Adrenal gland (tissue), 12 donors: ENCODE results near the gene ANKRD2. TPM values are rescaled to one million over a fixed set of nuclear protein-coding genes. Genes with fewer than 3 reads are reported as not detected.

Source experiments
- DNase-seq, 7 donors: peaks; one replicate each; pipeline ENCODE4 v3.0.0-alpha.2; 2019 to 2020
- H3K27ac ChIP-seq, 5 donors: fragments of 200-600 bp; sonication (generic) in 4 of 5; 1 replicate in 3 of 5; 2 replicates in 2 of 5; pipeline versions ENCODE4 v1.5.1 to v1.8.0; 2016 to 2020; ENCODE audit warnings: mild to moderate bottlenecking in 1 of 5
- H3K27me3 ChIP-seq: fragments of 200-600 bp; 2 replicates; pipeline ENCODE4 v1.8.0; 2021
- H3K36me3 ChIP-seq, 2 donors: fragments of 200-600 bp; replicated peaks in 1 of 2; 1 replicate in 1 of 2; 2 replicates in 1 of 2; pipeline versions ENCODE4 v1.5.1 to v1.8.0; 2018 to 2022
- H3K4me1 ChIP-seq, 2 donors: fragments of 200-600 bp; replicated peaks in 1 of 2; 1 replicate in 1 of 2; 2 replicates in 1 of 2; pipeline versions ENCODE4 v1.5.1 to v1.8.0; 2018 to 2021
- H3K4me3 ChIP-seq, 4 donors: fragments of 200-600 bp; sonication (generic) in 3 of 4; one replicate each; pipeline ENCODE4 v1.5.1; 2016 to 2018
- H3K9me3 ChIP-seq, 3 donors: fragments of 200-600 bp; sonication (generic) in 1 of 3; replicated peaks in 1 of 3; 1 replicate in 2 of 3; 2 replicates in 1 of 3; pipeline versions ENCODE4 v1.5.1 to v1.8.0; 2016 to 2021
- POLR2A ChIP-seq, 2 donors: fragments of 450-650 bp; IDR thresholded peaks; one replicate each; pipeline ENCODE4 v1.6.1; 2017; ENCODE audit warnings: antibody characterized with exemption in 2 of 2, mild to moderate bottlenecking in 2 of 2, moderate library complexity in 1 of 2
- WGBS, 4 donors: extraction: QIAGEN DNeasy Blood & Tissue Kit in 2 of 4; methylation state at CpG; one replicate each; pipeline versions ENCODE4 v1.1.5 to v1.1.7; 2013 to 2017; 5-methylcytosine and 5-hydroxymethylcytosine counted together
- intact Hi-C, 2 donors: fragments of 100-400 bp; cut with DNase I; formaldehyde crosslinking; loops; one replicate each; pipeline versions ENCODE4 v1.14.1 to v1.15.0; 2022 to 2023
- polyA plus RNA-seq, 3 donors: library from polyadenylated mRNA; stranded (reverse); fragments of 200-250 nt in 2 of 3; fragments of 350-450 nt in 1 of 3; fragmentation: Illumina TruSeq in 1 of 3; extraction: RNeasy Lipid Tissue Mini Kit (QIAGEN cat#74804) in 1 of 3; gene quantifications; one replicate each; pipeline ENCODE4 v1.2.3, GENCODE V29; 2013 to 2014
- total RNA-seq, 9 donors: library from RNA; depleted of rRNA in 4 of 9; stranded (reverse); fragments of >200 nt in 4 of 9; fragments of 120-200 nt in 1 of 9; fragmentation: NEBNext Ultra II Directional in 1 of 9; extraction: Animal tissue kit (Norgen Biotek cat#: 25700) in 1 of 9; gene quantifications; one replicate each; pipeline versions ENCODE4 v1.1.0 to v1.2.4, GENCODE V29; 2013 to 2023
- TF ChIP-seq, protein P1 (sequence below), 6 experiments: fragments of 450-650 bp in 4 of 6; fragments of 200-600 bp in 2 of 6; sonication (generic) in 1 of 6; IDR thresholded peaks; 1 replicate in 5 of 6; 2 replicates in 1 of 6; pipeline versions ENCODE4 v1.5.1 to v1.8.0; 2016 to 2021; ENCODE audit warnings: antibody characterized with exemption in 6 of 6, mild to moderate bottlenecking in 2 of 6, moderate library complexity in 1 of 6
- donor health status: healthy with polysubstance abuse.
- donor health status: Bipolar disorder and iron deficiency.
- donor health status: DM: yes; HTN: yes; CAD: no.
- donor health status: DM: no; HTN: no; CAD: no.
- donor health status: DM: no; HTN: no; CAD: no.
- donor health status: DM: yes; HTN: yes; CAD: no.

Gene ANKRD2
- total and polyA plus RNA-seq, 12 donors = 0.24 to 2.9 (median 0.96) TPM; not detected in 2

DNA sequence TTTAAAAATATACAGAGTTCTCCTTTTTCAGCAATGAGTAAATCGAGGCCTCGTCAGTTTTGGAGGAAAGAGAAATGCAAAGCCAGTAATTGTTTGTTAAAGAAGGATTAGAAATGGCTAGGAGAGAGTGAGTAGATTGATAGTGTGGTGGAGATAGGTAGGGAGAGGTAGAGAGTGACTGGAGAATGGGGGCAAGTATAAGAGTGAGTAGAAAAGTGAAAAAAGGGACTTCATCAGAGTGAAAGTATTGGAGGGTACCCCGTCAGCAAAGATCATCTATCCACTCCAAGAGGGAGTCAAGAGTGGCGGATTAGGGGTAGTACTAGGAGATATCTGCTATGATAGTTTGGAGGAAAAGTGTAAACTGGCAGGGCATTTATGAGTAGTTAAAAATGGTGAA lies 9.2 kb upstream of the ANKRD2 start:
- no peaks in the 10 kb centered on the region for H3K9me3 ChIP-seq
- intact Hi-C loops = no loop called here
- H3K36me3 ChIP-seq = no peaks in the 10 kb centered on the region
- H3K27me3 ChIP-seq = no peaks in the 10 kb centered on the region
- H3K4me3 ChIP-seq = no peak overlapping the region
- DNase-seq = no peak
- WGBS, 4 donors = 94 to 96% (median 95%) methylated on average over 4 of the region's 4 CpGs
- no peak for TF ChIP-seq POLR2A (IDR thresholded peaks at IDR 0.05)
- TF ChIP-seq, protein P1, sequence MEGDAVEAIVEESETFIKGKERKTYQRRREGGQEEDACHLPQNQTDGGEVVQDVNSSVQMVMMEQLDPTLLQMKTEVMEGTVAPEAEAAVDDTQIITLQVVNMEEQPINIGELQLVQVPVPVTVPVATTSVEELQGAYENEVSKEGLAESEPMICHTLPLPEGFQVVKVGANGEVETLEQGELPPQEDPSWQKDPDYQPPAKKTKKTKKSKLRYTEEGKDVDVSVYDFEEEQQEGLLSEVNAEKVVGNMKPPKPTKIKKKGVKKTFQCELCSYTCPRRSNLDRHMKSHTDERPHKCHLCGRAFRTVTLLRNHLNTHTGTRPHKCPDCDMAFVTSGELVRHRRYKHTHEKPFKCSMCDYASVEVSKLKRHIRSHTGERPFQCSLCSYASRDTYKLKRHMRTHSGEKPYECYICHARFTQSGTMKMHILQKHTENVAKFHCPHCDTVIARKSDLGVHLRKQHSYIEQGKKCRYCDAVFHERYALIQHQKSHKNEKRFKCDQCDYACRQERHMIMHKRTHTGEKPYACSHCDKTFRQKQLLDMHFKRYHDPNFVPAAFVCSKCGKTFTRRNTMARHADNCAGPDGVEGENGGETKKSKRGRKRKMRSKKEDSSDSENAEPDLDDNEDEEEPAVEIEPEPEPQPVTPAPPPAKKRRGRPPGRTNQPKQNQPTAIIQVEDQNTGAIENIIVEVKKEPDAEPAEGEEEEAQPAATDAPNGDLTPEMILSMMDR (IDR thresholded peaks at IDR 0.05) = no peak
- H3K27ac ChIP-seq = no peak overlapping the region
- H3K4me1 ChIP-seq = no peaks in the 10 kb centered on the region

DNA sequence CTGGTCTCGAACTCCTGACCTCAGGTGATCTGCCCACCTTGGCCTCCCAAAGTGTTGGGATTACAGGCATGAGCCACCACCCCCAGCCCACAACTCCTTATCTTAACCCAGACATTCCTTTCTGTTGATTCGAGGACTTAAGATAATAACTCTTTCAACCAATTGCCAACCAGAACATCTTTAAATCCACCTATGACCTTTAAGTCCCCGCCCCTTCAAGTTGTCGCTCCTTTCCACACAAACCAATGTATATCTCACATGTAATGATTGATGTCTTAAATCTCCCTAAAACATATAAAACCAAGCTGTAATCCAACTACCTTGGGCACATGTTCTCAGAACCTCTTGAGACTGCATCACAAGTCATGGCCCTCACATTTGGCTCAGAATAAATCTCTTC lies 7.8 kb upstream of the ANKRD2 start:
- no peaks in the 10 kb centered on the region for H3K4me1 ChIP-seq
- H3K4me3 ChIP-seq = no peak overlapping the region
- no peak overlapping the region for H3K27ac ChIP-seq
- no peaks in the 10 kb centered on the region for H3K9me3 ChIP-seq
- WGBS, 4 donors = 81 to 91% (median 86%) methylated on average over 4 of the region's 4 CpGs
- TF ChIP-seq, protein P1 (IDR thresholded peaks at IDR 0.05) = no peak
- no peak for TF ChIP-seq POLR2A (IDR thresholded peaks at IDR 0.05)
- peaks cover 0 to 8% of the 10 kb centered on the region in 2 donors for H3K36me3 ChIP-seq
- H3K27me3 ChIP-seq = no peaks in the 10 kb centered on the region
- DNase-seq = no peak
- intact Hi-C loops = no loop called here

DNA sequence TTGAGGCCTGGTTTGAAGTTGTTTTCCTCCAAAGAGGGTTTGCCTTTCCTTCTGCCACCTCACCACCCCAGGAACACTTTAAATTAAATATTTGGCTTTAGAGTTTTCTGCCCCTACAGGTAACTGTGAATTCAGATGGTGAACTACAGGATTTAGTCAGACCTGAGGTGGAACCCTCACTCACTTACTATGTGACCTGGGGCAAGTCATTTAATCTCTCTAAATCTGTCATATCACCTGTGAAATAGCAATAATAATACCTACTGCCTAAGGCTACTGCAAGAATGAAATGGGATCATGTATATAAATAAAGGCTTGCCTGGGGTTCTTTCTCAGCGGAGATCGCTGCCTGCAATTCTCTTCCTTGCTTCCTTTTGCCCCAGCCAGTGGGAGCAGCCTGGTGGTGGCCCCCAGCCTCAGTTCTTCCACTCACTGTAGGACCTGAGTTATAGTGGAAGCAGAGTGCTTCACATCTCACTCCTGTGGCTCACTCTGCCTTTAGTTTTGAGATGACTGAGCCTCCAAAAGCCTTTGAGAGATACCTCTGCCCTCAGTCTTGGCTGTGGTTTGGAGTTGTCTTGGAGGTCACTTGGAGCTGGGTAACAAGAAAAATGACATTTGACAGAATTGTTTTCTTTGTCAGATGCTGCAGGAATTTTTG lies 6.1 kb upstream of the ANKRD2 start:
- H3K36me3 ChIP-seq = peaks cover 0 to 19% of the 10 kb centered on the region in 2 donors
- no peak for DNase-seq
- H3K27me3 ChIP-seq = no peaks in the 10 kb centered on the region
- no peaks in the 10 kb centered on the region for H3K9me3 ChIP-seq
- no peak overlapping the region for H3K4me3 ChIP-seq
- no peak overlapping the region for H3K27ac ChIP-seq
- intact Hi-C loops = no loop called here
- WGBS, 4 donors = 85 to 100% (median 90%) methylated on average over 2 of the region's 2 CpGs
- H3K4me1 ChIP-seq = no peaks in the 10 kb centered on the region
- TF ChIP-seq, protein P1 (IDR thresholded peaks at IDR 0.05) = no peak
- TF ChIP-seq POLR2A (IDR thresholded peaks at IDR 0.05) = no peak

DNA sequence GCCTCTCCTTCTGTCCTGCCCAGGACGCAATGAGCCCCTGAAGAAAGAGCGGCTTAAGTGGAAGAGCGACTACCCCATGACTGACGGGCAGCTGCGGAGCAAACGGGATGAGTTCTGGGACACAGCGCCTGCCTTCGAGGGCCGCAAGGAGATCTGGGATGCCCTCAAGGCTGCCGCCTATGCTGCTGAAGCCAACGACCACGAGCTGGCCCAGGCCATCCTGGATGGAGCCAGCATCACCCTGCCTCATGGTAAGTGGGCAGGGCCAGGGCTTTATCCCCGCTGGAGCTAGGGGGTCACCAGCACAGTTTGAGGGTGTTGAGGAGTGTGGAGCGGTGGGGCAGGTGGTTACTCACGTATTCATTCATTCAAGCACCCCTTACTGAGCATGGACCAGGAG lies 4.7 kb upstream of the ANKRD2 start:
- peak in 1 of 7 donors; percentile 13 for DNase-seq
- no peaks in the 10 kb centered on the region for H3K27me3 ChIP-seq
- H3K27ac ChIP-seq = no peak overlapping the region
- intact Hi-C loops = no loop called here
- TF ChIP-seq, protein P1 (IDR thresholded peaks at IDR 0.05) = no peak
- TF ChIP-seq POLR2A (IDR thresholded peaks at IDR 0.05) = no peak
- 92 to 97% (median 93%) methylated on average over 7 to 15 of the region's 15 CpGs for WGBS, 4 donors
- no peak overlapping the region for H3K4me3 ChIP-seq
- H3K36me3 ChIP-seq = peaks cover 0 to 19% of the 10 kb centered on the region in 2 donors
- H3K4me1 ChIP-seq = peaks cover 0 to 6% of the 10 kb centered on the region in 2 donors
- H3K9me3 ChIP-seq = no peaks in the 10 kb centered on the region
